Measurements from ENCODE around the gene NFE2L2.

NFE2L2 gene

GRCh38 chr2:177302552-177302951 lies 38.0 kb upstream of the NFE2L2 start:
- no peak overlapping the region for H3K4me3 ChIP-seq (replicated peaks; ENCODE audit: low read depth, low read length)
- no peak for DNase-seq (ENCODE audit: extremely low read depth, low read depth)
- TF ChIP-seq CTCF (IDR thresholded peaks at IDR 0.05; ENCODE audit: low read depth, low read length, missing control alignments) = no peak

GRCh38 chr2:177298191-177298590 lies 33.7 kb upstream of the NFE2L2 start:
- DNase-seq (ENCODE audit: extremely low read depth, low read depth) = no peak
- H3K4me3 ChIP-seq (replicated peaks; ENCODE audit: low read depth, low read length) = no peak overlapping the region
- no peak for TF ChIP-seq CTCF (IDR thresholded peaks at IDR 0.05; ENCODE audit: low read depth, low read length, missing control alignments)

GRCh38 chr2:177296040-177296439 lies 31.5 kb upstream of the NFE2L2 start:
- H3K4me3 ChIP-seq (replicated peaks; ENCODE audit: low read depth, low read length) = no peak overlapping the region
- no peak for DNase-seq (ENCODE audit: extremely low read depth, low read depth)
- peak; percentile 20 for TF ChIP-seq CTCF (IDR thresholded peaks at IDR 0.05; ENCODE audit: low read depth, low read length, missing control alignments)

GRCh38 chr2:177295484-177295883 lies 31.0 kb upstream of the NFE2L2 start:
- H3K4me3 ChIP-seq (replicated peaks; ENCODE audit: low read depth, low read length) = no peak overlapping the region
- DNase-seq (ENCODE audit: extremely low read depth, low read depth) = peak; percentile 71
- TF ChIP-seq CTCF (IDR thresholded peaks at IDR 0.05; ENCODE audit: low read depth, low read length, missing control alignments) = no peak

- no peak for DNase-seq (ENCODE audit: extremely low read depth, low read depth)
- no peak for TF ChIP-seq CTCF (IDR thresholded peaks at IDR 0.05; ENCODE audit: low read depth, low read length, missing control alignments)
- no peak overlapping the region for H3K4me3 ChIP-seq (replicated peaks; ENCODE audit: low read depth, low read length)
Observed at GRCh38 chr2:177291701-177292100, 27.2 kb upstream of the NFE2L2 start.

- no peak for TF ChIP-seq CTCF (IDR thresholded peaks at IDR 0.05; ENCODE audit: low read depth, low read length, missing control alignments)
- H3K4me3 ChIP-seq (replicated peaks; ENCODE audit: low read depth, low read length) = no peak overlapping the region
- DNase-seq (ENCODE audit: extremely low read depth, low read depth) = no peak
Observed at GRCh38 chr2:177289824-177290628, 25.5 kb upstream of the NFE2L2 start.

- no peak for DNase-seq (ENCODE audit: extremely low read depth, low read depth)
- H3K4me3 ChIP-seq (replicated peaks; ENCODE audit: low read depth, low read length) = no peak overlapping the region
- no peak for TF ChIP-seq CTCF (IDR thresholded peaks at IDR 0.05; ENCODE audit: low read depth, low read length, missing control alignments)
Observed at GRCh38 chr2:177287814-177288213, 23.3 kb upstream of the NFE2L2 start.
